Measurements from ENCODE around the gene FRAS1. TPM values are rescaled to one million over a fixed set of nuclear protein-coding genes. Genes with fewer than 3 reads are reported as not detected.

The FRAS1 gene
- total and polyA plus RNA-seq, 2 of the 8 experiments (the other 6 are each of a cell fraction or from before 2014, with no cell fraction given) = 38.5 to 109 TPM

GRCh38 chr4:78585633-78586032 is 528.5 kb downstream of the FRAS1 start:
- H2AK5ac ChIP-seq (ENCODE audit: low read depth, low read length) = no peak overlapping the region
- 0% methylated on average over 1 of the region's 1 CpG; no CpG with 5 or more reads in 1 of the 2 experiments for WGBS, 2 experiments (ENCODE audit: extremely low coverage in 1 of 2, insufficient coverage in 1 of 2, insufficient read length in 1 of 2, insufficient replicate concordance in 2 of 2, low coverage in 1 of 2, low lambda C conversion rate in 2 of 2, missing lambda C conversion rate in 1 of 2)
- TF ChIP-seq RXRA (IDR thresholded peaks at IDR 0.05; ENCODE audit: insufficient read depth, low read depth, low read length) (no peak), SP2 (IDR thresholded peaks at IDR 0.05; ENCODE audit: low read length) (no peak), RFX5 (IDR thresholded peaks at IDR 0.05; ENCODE audit: borderline replicate concordance, low read depth, low read length) (no peak)
- TF ChIP-seq, protein P1, sequence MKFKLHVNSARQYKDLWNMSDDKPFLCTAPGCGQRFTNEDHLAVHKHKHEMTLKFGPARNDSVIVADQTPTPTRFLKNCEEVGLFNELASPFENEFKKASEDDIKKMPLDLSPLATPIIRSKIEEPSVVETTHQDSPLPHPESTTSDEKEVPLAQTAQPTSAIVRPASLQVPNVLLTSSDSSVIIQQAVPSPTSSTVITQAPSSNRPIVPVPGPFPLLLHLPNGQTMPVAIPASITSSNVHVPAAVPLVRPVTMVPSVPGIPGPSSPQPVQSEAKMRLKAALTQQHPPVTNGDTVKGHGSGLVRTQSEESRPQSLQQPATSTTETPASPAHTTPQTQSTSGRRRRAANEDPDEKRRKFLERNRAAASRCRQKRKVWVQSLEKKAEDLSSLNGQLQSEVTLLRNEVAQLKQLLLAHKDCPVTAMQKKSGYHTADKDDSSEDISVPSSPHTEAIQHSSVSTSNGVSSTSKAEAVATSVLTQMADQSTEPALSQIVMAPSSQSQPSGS (IDR thresholded peaks at IDR 0.05; ENCODE audit: low read length) = no peak
- no peak overlapping the region for H3K9ac ChIP-seq (replicated peaks in 1 of 4; ENCODE audit: extremely low read depth in 1 of 4, low read depth in 3 of 4, low read length in 3 of 4)
- no peak overlapping the region for H3K4me2 ChIP-seq (ENCODE audit: insufficient read depth in 1 of 2, low read depth in 2 of 2, low read length in 2 of 2)
- no peak overlapping the region for H2AFZ ChIP-seq (ENCODE audit: low read length)
- H3K27me3 ChIP-seq (replicated peaks in 1 of 4; ENCODE audit: control insufficient read depth in 3 of 4, extremely low read depth in 1 of 4, insufficient read depth in 3 of 4, low read length in 3 of 4) = no peaks in the 10 kb centered on the region
- no peak overlapping the region for H2BK15ac ChIP-seq (ENCODE audit: low read length)
- H3K79me1 ChIP-seq (ENCODE audit: low read depth, low read length) = no peaks in the 10 kb centered on the region
- H3K4me1 ChIP-seq (replicated peaks in 1 of 4; ENCODE audit: control insufficient read depth in 3 of 4, insufficient read depth in 4 of 4, low read length in 3 of 4) = no peaks in the 10 kb centered on the region
- H2BK120ac ChIP-seq (replicated peaks; ENCODE audit: low read depth, low read length) = no peak overlapping the region
- H3K36me3 ChIP-seq (ENCODE audit: control insufficient read depth in 2 of 4, insufficient read depth in 4 of 4, low read length in 3 of 4) = no peaks in the 10 kb centered on the region
- no peak overlapping the region for H3K4ac ChIP-seq (replicated peaks; ENCODE audit: insufficient read length, low read depth, low read length)
- no peak overlapping the region for H3K27ac ChIP-seq (ENCODE audit: low read depth, low read length)
- H3K4me3 ChIP-seq (ENCODE audit: extremely low read depth in 1 of 4, insufficient read depth in 2 of 4, low read depth in 3 of 4, low read length in 4 of 4) = no peak overlapping the region
- CTCF ChIA-PET (ENCODE audit: partially characterized antibody) = interaction anchor here (1.2 kb wide), 1 partner anchor 59 kb away, joined by 3 read pairs; no protein-coding TSS in a partner anchor
- H2BK5ac ChIP-seq (ENCODE audit: low read depth, low read length) = no peak overlapping the region
- H2BK12ac ChIP-seq (ENCODE audit: low read depth, low read length) = no peak overlapping the region
- H2BK20ac ChIP-seq (ENCODE audit: low read length) = no peak overlapping the region
- H4K8ac ChIP-seq (ENCODE audit: extremely low read depth, insufficient read depth, low read length) = no peak overlapping the region
- H3K23ac ChIP-seq (ENCODE audit: insufficient read length) = no peak overlapping the region
- H3K56ac ChIP-seq (replicated peaks; ENCODE audit: insufficient read length, low read depth, low read length) = no peak overlapping the region
- no peaks in the 10 kb centered on the region for H4K20me1 ChIP-seq (replicated peaks in 1 of 2; ENCODE audit: control insufficient read depth in 1 of 2, insufficient read depth in 2 of 2, low read length in 2 of 2)
- DNase-seq (ENCODE audit: low read depth in 1 of 2, low spot score in 2 of 2) (no peak), FAIRE-seq (no peak)
- H3K9me3 ChIP-seq (ENCODE audit: insufficient read depth in 2 of 2, low read depth in 1 of 2, low read length in 1 of 2) = no peaks in the 10 kb centered on the region
- H3K23me2 ChIP-seq (ENCODE audit: low read depth, low read length) = no peaks in the 10 kb centered on the region
- no peak overlapping the region for H3K18ac ChIP-seq (ENCODE audit: extremely low read depth, low read length)
- H3K79me2 ChIP-seq (ENCODE audit: control insufficient read depth in 1 of 2, insufficient read depth in 2 of 2, low read length in 2 of 2) = no peaks in the 10 kb centered on the region
- H4K91ac ChIP-seq (replicated peaks; ENCODE audit: insufficient read length, low read length) = no peak overlapping the region
- no peak overlapping the region for H4K5ac ChIP-seq (ENCODE audit: insufficient read length, low read depth, low read length)
- POLR2A ChIA-PET (ENCODE audit: partially characterized antibody) = no interaction called here
- no peak overlapping the region for H3K14ac ChIP-seq (ENCODE audit: insufficient read length)

Data from H1 (cell line).